KMS-11 (cell line): ENCODE results near the gene FAM117A.

Experiments used
- H2AFZ ChIP-seq: fragments of 200-600 bp; sonication (generic); 2 replicates; pipeline ENCODE4 v1.6.1; 2016; ENCODE audit warnings: antibody characterized with exemption, mixed run types, low read depth
- H3K27ac ChIP-seq: fragments of 200-600 bp; sonication (generic); 2 replicates; pipeline ENCODE4 v1.6.1; 2016; ENCODE audit warnings: mild to moderate bottlenecking, mixed run types
- H3K27me3 ChIP-seq: fragments of 200-600 bp; sonication (generic); 2 replicates; pipeline ENCODE4 v1.6.1; 2017; ENCODE audit warnings: mild to moderate bottlenecking, low read depth, mixed run types, moderate library complexity; ENCODE audit not compliant: insufficient read depth
- H3K36me3 ChIP-seq: fragments of 200-600 bp; sonication (generic); 2 replicates; pipeline ENCODE4 v1.6.1; 2017; ENCODE audit warnings: mild to moderate bottlenecking, mixed run types; ENCODE audit not compliant: insufficient read depth
- H3K4me1 ChIP-seq: fragments of 200-600 bp; sonication (generic); 2 replicates; pipeline ENCODE4 v1.6.1; 2016; ENCODE audit warnings: mild to moderate bottlenecking, low read depth, mixed run types; ENCODE audit not compliant: poor library complexity, severe bottlenecking
- H3K4me2 ChIP-seq: fragments of 200-600 bp; sonication (generic); 2 replicates; pipeline ENCODE4 v1.7.0; 2016; ENCODE audit warnings: mild to moderate bottlenecking, mixed run types
- H3K4me3 ChIP-seq: fragments of 200-600 bp; sonication (generic); IDR thresholded peaks from 2 replicates; pipeline ENCODE4 v1.6.1; 2017; ENCODE audit warnings: low read depth, low read length, mixed read lengths; ENCODE audit not compliant: insufficient read depth
- H3K79me2 ChIP-seq: fragments of 200-600 bp; sonication (generic); 2 replicates; pipeline ENCODE4 v1.6.1; 2016; ENCODE audit warnings: low read depth, mixed run types; ENCODE audit not compliant: insufficient read depth
- H3K9ac ChIP-seq: fragments of 200-600 bp; sonication (generic); 2 replicates; pipeline ENCODE4 v1.6.1; 2016; ENCODE audit warnings: mild to moderate bottlenecking, mixed run types
- H4K20me1 ChIP-seq: fragments of 200-600 bp; sonication (generic); 2 replicates; pipeline ENCODE4 v1.6.1; 2016; ENCODE audit warnings: mild to moderate bottlenecking, mixed run types; ENCODE audit not compliant: insufficient read depth
- CTCF ChIP-seq: fragments of 200-600 bp; sonication (generic); conservative IDR thresholded peaks from 2 replicates; pipeline ENCODE4 v1.6.1; 2017; ENCODE audit warnings: low read depth, mild to moderate bottlenecking, antibody characterized with exemption, low read length, moderate library complexity, mixed read lengths

The FAM117A gene

GRCh38 chr17:49787884-49788477, 24.1 kb upstream of the FAM117A start:
- peaks cover 28% of the 10 kb centered on the region for H3K4me1 ChIP-seq
- no peak overlapping the region for H3K4me3 ChIP-seq
- peaks cover 8% of the 10 kb centered on the region for H3K36me3 ChIP-seq
- peak overlapping the region; percentile 96; the same call in 1 of the 2 replicates for H3K9ac ChIP-seq
- TF ChIP-seq CTCF = no peak
- no peaks in the 10 kb centered on the region for H3K27me3 ChIP-seq
- H3K79me2 ChIP-seq = peaks cover 38% of the 10 kb centered on the region
- H3K4me2 ChIP-seq = peak overlapping the region; percentile 77
- H3K27ac ChIP-seq = peak overlapping the region; percentile 91
- H2AFZ ChIP-seq = peak overlapping the region; percentile 66
- H4K20me1 ChIP-seq = peaks cover 5% of the 10 kb centered on the region; the same call in 1 of the 2 replicates

- peaks cover 4% of the 10 kb centered on the region for H3K79me2 ChIP-seq
- H3K9ac ChIP-seq = no peak overlapping the region
- no peaks in the 10 kb centered on the region for H4K20me1 ChIP-seq
- peaks cover 19% of the 10 kb centered on the region for H3K4me1 ChIP-seq
- no peak for TF ChIP-seq CTCF
- no peak overlapping the region for H3K27ac ChIP-seq
- H3K4me3 ChIP-seq = no peak overlapping the region
- H3K4me2 ChIP-seq = no peak overlapping the region
- H2AFZ ChIP-seq = no peak overlapping the region
- no peaks in the 10 kb centered on the region for H3K36me3 ChIP-seq
- no peaks in the 10 kb centered on the region for H3K27me3 ChIP-seq
Observed at GRCh38 chr17:49784636-49785035, 20.7 kb upstream of the FAM117A start.

- H3K4me3 ChIP-seq = no peak overlapping the region
- H3K4me2 ChIP-seq = no peak overlapping the region
- peaks cover 19% of the 10 kb centered on the region for H3K4me1 ChIP-seq
- H3K36me3 ChIP-seq = no peaks in the 10 kb centered on the region
- TF ChIP-seq CTCF = no peak
- no peak overlapping the region for H2AFZ ChIP-seq
- no peak overlapping the region for H3K27ac ChIP-seq
- no peaks in the 10 kb centered on the region for H3K27me3 ChIP-seq
- H3K9ac ChIP-seq = no peak overlapping the region
- H3K79me2 ChIP-seq = no peaks in the 10 kb centered on the region
- H4K20me1 ChIP-seq = no peaks in the 10 kb centered on the region
Observed at GRCh38 chr17:49783791-49784190, 19.9 kb upstream of the FAM117A start.

GRCh38 chr17:49783071-49783715, 19.3 kb upstream of the FAM117A start:
- TF ChIP-seq CTCF = no peak
- Histone ChIP-seq H3K4me2 (no peak overlapping the region), H3K27ac (no peak overlapping the region), H2AFZ (no peak overlapping the region), H3K4me3 (no peak overlapping the region), H3K9ac (no peak overlapping the region), H3K4me1 (peaks cover 19% of the 10 kb centered on the region), H3K36me3 (no peaks in the 10 kb centered on the region), H3K79me2 (no peaks in the 10 kb centered on the region), H3K27me3 (no peaks in the 10 kb centered on the region), H4K20me1 (no peaks in the 10 kb centered on the region)
